ENCODE measurements around the gene CETP.

GRCh38 chr16:57021757-57022156 is 60.0 kb downstream of the CETP start:
- TF ChIP-seq CTCF (IDR thresholded peaks at IDR 0.05) (no peak), POLR2A (IDR thresholded peaks at IDR 0.05) (no peak)
